Activated T-helper 1 cell treated with anti-CD3 and anti-CD28 coated beads, Interleukin-12 subunit alpha, Interleukin-12 subunit beta, Interleukin-2, Interleukin-4 antibody, amounts not matched to agents 30 ng/mL and 10 ng/mL and 1 ng/mL, durations not matched to agents 14 hours and 24 hours and 36 hours (primary cell): ENCODE results near the gene CST7. TPM values are rescaled to one million over a fixed set of nuclear protein-coding genes. Genes with fewer than 3 reads are reported as not detected.
A peak's percentile ranks its signal among the peaks of the same experiment; 100 is the strongest.

Experiments
- DNase-seq: peaks from one replicate; pipeline ENCODE4 v3.0.0; 2021; ENCODE audit warnings: low spot score
- H3K27ac Mint-ChIP-seq: one replicate; pipeline ENCODE4 v1.8.0; 2021; ENCODE audit warnings: mild to moderate bottlenecking, mixed read lengths
- H3K27me3 Mint-ChIP-seq: one replicate; pipeline ENCODE4 v1.8.0; 2022; ENCODE audit warnings: mild to moderate bottlenecking, moderate library complexity, mixed read lengths; ENCODE audit not compliant: insufficient read depth
- H3K36me3 Mint-ChIP-seq: one replicate; pipeline ENCODE4 v1.8.0; 2021; ENCODE audit warnings: low read depth, mixed read lengths
- H3K4me1 Mint-ChIP-seq: one replicate; pipeline ENCODE4 v1.8.0; 2021; ENCODE audit warnings: low read depth, mixed read lengths
- H3K4me3 Mint-ChIP-seq: one replicate; pipeline ENCODE4 v1.8.0; 2021; ENCODE audit warnings: mild to moderate bottlenecking, moderate library complexity, mixed read lengths
- H3K9me3 Mint-ChIP-seq: one replicate; pipeline ENCODE4 v1.8.0; 2021; ENCODE audit warnings: mixed read lengths
- intact Hi-C: fragments of 100-400 bp; cut with micrococcal nuclease; formaldehyde crosslinking; loops from one replicate; pipeline ENCODE4 v1.15.1; 2024
- total RNA-seq: library from RNA; stranded (reverse); gene quantifications from 2 replicates; pipeline ENCODE4 v1.2.3, GENCODE V29; 2022

The CST7 gene
- 127 and 133 TPM in 2 replicates for total RNA-seq

GRCh38 chr20:24948939-24949679, at the start of gene CST7:
Gene CST7, plus strand, starts transcription at chr20:24949269. Its CDS starts 237 bp downstream, at chr20:24949506.
- peaks cover 46% of the 10 kb centered on the region for H3K9me3 Mint-ChIP-seq
- DNase-seq: peak; percentile 81
- H3K27ac Mint-ChIP-seq: peak within 1 kb of the TSS; percentile 99
- peak within 1 kb of the TSS; percentile 90 for H3K4me3 Mint-ChIP-seq
- H3K4me1 Mint-ChIP-seq: peaks cover 74% of the 10 kb centered on the region
- intact Hi-C loops: loop anchor here (1.0 to 5.0 kb wide), 9 partner anchors 18 to 747 kb away; partner anchors contain the start of genes ABHD12, APMAP, GINS1 and ZNF337
- no peaks in the 10 kb centered on the region for H3K27me3 Mint-ChIP-seq
- peaks cover 57% of the 10 kb centered on the region for H3K36me3 Mint-ChIP-seq

GRCh38 chr20:24906806-24907205, 42.3 kb upstream of the CST7 start:
- intact Hi-C loops: no loop called here
- H3K27ac Mint-ChIP-seq: no peak overlapping the region
- H3K27me3 Mint-ChIP-seq: no peaks in the 10 kb centered on the region
- no peaks in the 10 kb centered on the region for H3K9me3 Mint-ChIP-seq
- no peaks in the 10 kb centered on the region for H3K4me1 Mint-ChIP-seq
- DNase-seq: no peak
- no peaks in the 10 kb centered on the region for H3K36me3 Mint-ChIP-seq
- no peak overlapping the region for H3K4me3 Mint-ChIP-seq

DNA sequence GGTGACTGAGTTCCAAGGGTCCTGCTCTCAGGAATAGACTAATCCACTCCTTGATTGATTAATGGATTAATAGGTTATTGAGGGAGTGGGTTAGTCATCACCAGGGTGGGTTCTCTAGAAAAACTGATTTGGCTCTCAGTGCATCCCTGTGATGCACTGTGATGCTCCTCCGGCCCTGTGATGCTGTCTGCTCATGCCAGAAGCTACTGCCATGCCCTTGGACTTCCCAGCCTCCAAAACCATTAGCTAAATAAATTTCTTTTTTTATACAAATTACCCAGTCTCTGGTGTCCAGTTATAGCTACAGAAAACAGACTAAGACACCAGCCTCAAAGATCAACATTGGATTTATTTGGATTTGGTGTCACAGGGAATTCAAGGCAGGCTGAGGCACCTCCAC, 40.4 kb upstream of the CST7 start:
- Mint-ChIP-seq H3K27ac (no peak overlapping the region), H3K4me1 (no peaks in the 10 kb centered on the region), H3K4me3 (no peak overlapping the region), H3K9me3 (no peaks in the 10 kb centered on the region), H3K27me3 (no peaks in the 10 kb centered on the region), H3K36me3 (no peaks in the 10 kb centered on the region)
- intact Hi-C loops: no loop called here
- no peak for DNase-seq

GRCh38 chr20:24909086-24909780, 39.8 kb upstream of the CST7 start:
- no peak overlapping the region for H3K4me3 Mint-ChIP-seq
- intact Hi-C loops: no loop called here
- no peaks in the 10 kb centered on the region for H3K4me1 Mint-ChIP-seq
- no peaks in the 10 kb centered on the region for H3K27me3 Mint-ChIP-seq
- no peak overlapping the region for H3K27ac Mint-ChIP-seq
- no peak for DNase-seq
- H3K9me3 Mint-ChIP-seq: no peaks in the 10 kb centered on the region
- no peaks in the 10 kb centered on the region for H3K36me3 Mint-ChIP-seq

DNA sequence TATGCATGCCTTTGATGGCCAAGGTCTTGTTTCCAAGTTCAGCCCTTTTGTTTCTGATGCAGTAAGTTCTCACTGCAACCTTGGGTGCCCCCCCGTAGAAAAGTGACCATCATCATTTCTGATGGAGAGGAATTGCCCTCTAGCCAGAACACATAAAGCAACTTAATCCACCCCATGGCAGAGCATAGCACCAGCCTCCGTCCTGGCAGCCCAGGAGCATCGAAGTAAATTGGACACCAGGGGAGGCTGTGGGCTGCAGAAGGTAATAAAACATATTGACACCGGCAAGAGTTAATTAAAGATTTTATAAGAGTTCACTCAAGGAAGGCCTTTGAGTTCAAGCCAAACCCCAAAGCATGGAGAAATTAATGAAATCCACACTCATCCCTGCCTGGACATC, 39.2 kb upstream of the CST7 start:
- no peaks in the 10 kb centered on the region for H3K27me3 Mint-ChIP-seq
- H3K36me3 Mint-ChIP-seq: no peaks in the 10 kb centered on the region
- intact Hi-C loops: no loop called here
- H3K9me3 Mint-ChIP-seq: no peaks in the 10 kb centered on the region
- H3K27ac Mint-ChIP-seq: no peak overlapping the region
- H3K4me1 Mint-ChIP-seq: no peaks in the 10 kb centered on the region
- H3K4me3 Mint-ChIP-seq: no peak overlapping the region
- no peak for DNase-seq

GRCh38 chr20:24910461-24910860, 38.6 kb upstream of the CST7 start:
- Mint-ChIP-seq H3K4me3 (no peak overlapping the region), H3K4me1 (no peaks in the 10 kb centered on the region), H3K27me3 (no peaks in the 10 kb centered on the region), H3K36me3 (no peaks in the 10 kb centered on the region), H3K9me3 (no peaks in the 10 kb centered on the region), H3K27ac (no peak overlapping the region)
- DNase-seq: no peak
- intact Hi-C loops: no loop called here

GRCh38 chr20:24911461-24911860, 37.6 kb upstream of the CST7 start:
- no peak for DNase-seq
- Mint-ChIP-seq H3K27ac (no peak overlapping the region), H3K9me3 (no peaks in the 10 kb centered on the region), H3K4me1 (no peaks in the 10 kb centered on the region), H3K27me3 (no peaks in the 10 kb centered on the region), H3K36me3 (no peaks in the 10 kb centered on the region), H3K4me3 (no peak overlapping the region)
- intact Hi-C loops: no loop called here

DNA sequence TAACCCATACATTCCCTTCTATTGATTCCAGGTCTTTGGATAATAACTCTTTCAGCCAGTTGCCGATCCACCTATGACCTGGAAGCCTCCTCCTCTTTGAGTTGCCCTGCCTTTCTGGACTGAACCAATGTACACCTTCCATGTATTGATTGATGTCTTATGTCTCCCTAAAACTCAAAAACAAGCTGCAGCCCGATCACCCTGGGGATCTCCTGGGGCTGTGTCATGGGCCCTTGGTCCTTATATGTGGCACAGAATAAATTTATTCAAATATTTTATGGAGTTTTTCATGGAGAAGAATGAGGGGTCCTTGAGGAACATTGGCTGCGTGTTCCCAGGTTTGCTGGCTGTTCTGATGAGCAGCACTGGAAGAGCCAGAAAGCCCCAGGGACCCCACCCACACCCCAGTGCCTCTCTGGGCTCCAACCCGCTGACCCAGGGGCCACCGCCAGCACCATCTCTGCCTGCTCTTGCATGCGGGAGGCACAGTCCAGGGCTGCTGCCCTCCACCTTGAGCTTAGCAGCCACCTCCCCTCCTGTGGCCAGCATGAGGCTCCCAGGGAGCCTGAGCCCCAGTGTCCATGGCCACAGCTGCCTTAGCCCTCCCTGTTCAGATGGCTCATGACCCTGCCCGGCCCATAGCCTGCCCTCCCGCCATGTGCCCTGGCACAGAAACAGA, 36.5 kb upstream of the CST7 start:
- Mint-ChIP-seq H3K27ac (no peak overlapping the region), H3K9me3 (no peaks in the 10 kb centered on the region), H3K36me3 (no peaks in the 10 kb centered on the region), H3K4me1 (no peaks in the 10 kb centered on the region), H3K4me3 (no peak overlapping the region), H3K27me3 (no peaks in the 10 kb centered on the region)
- intact Hi-C loops: no loop called here
- no peak for DNase-seq

DNA sequence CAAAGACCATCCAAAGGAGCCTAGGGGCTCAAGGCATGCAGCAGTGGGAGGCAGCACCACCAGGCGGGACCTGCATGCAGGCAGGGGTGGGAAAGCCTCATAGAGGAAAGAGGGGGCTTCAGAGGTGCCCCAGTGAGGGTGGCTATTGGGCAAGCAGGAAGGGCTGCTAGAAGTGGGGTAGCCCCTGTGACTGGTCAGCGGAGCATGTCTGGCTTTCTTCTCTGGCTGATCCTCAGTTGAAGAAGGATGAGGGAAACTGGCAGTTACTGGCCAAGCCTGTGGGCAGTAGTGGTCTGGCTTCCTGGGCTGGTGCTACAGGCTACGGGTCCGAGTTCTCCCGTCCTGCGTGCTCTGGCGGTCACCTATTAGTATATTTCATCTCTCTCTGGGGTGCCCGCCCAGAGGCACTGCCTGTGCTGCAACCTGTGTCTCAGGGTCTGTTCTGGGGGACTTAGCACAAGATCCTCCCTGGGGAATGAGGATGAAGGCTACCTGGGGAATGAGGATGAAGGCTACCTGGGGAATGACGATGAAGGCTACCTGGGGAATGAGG, 35.9 kb upstream of the CST7 start:
- Mint-ChIP-seq H3K27me3 (no peaks in the 10 kb centered on the region), H3K9me3 (no peaks in the 10 kb centered on the region), H3K36me3 (no peaks in the 10 kb centered on the region), H3K4me1 (no peaks in the 10 kb centered on the region), H3K27ac (no peak overlapping the region), H3K4me3 (no peak overlapping the region)
- DNase-seq: no peak
- intact Hi-C loops: no loop called here

- no peak for DNase-seq
- Mint-ChIP-seq H3K27me3 (no peaks in the 10 kb centered on the region), H3K9me3 (no peaks in the 10 kb centered on the region), H3K4me1 (peaks cover 9% of the 10 kb centered on the region), H3K4me3 (no peak overlapping the region), H3K36me3 (no peaks in the 10 kb centered on the region), H3K27ac (no peak overlapping the region)
- intact Hi-C loops: no loop called here
Measured at GRCh38 chr20:24914388-24915241, 34.5 kb upstream of the CST7 start.

DNA sequence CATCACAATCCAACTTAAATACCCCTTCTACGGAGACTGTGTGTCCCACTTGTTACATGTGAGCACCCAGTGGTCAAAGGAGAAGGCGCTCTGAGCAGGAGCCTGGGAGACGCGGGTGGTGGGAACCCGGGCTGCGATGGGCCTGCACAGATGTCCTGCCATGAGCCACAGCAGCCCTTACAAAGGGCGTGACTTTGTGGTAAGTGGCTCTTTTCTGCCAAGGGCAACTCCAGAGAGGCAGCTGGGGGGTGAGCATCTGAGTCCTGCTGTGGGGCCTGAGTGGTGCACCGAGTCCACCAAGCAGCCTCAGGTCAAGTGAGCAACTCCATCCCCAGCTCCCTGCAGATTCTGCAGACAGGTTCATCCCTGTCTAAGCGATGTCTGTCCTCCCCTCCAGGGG, 33.6 kb upstream of the CST7 start:
- DNase-seq: no peak
- no peak overlapping the region for H3K27ac Mint-ChIP-seq
- peaks cover 16% of the 10 kb centered on the region for H3K4me1 Mint-ChIP-seq
- H3K36me3 Mint-ChIP-seq: no peaks in the 10 kb centered on the region
- no peak overlapping the region for H3K4me3 Mint-ChIP-seq
- H3K27me3 Mint-ChIP-seq: no peaks in the 10 kb centered on the region
- intact Hi-C loops: no loop called here
- H3K9me3 Mint-ChIP-seq: no peaks in the 10 kb centered on the region

- H3K27ac Mint-ChIP-seq: no peak overlapping the region
- intact Hi-C loops: no loop called here
- no peaks in the 10 kb centered on the region for H3K36me3 Mint-ChIP-seq
- peaks cover 16% of the 10 kb centered on the region for H3K4me1 Mint-ChIP-seq
- no peaks in the 10 kb centered on the region for H3K9me3 Mint-ChIP-seq
- DNase-seq: no peak
- H3K27me3 Mint-ChIP-seq: no peaks in the 10 kb centered on the region
- H3K4me3 Mint-ChIP-seq: no peak overlapping the region
Measured at GRCh38 chr20:24915892-24916291, 33.2 kb upstream of the CST7 start.
